ENCODE results near the gene CLCA2. TPM values are rescaled to one million over a fixed set of nuclear protein-coding genes. Genes with fewer than 3 reads are reported as not detected.

The CLCA2 gene
- polyA plus RNA-seq, 3 donors = not detected

GRCh38 chr1:86464819-86465218 is 40.8 kb downstream of the CLCA2 start:
- H3K4me3 ChIP-seq (replicated peaks in 1 of 3; ENCODE audit: low read depth in 2 of 3, low read length in 3 of 3) = no peak overlapping the region
- no peak overlapping the region for H2AFZ ChIP-seq (ENCODE audit: insufficient read depth, low read depth, low read length, poor library complexity, severe bottlenecking)
- no peak overlapping the region for H3K4me2 ChIP-seq (replicated peaks; ENCODE audit: extremely low read depth, low read length, poor library complexity, severe bottlenecking)
- no peaks in the 10 kb centered on the region for H3K9me3 Mint-ChIP-seq
- H3K36me3 Mint-ChIP-seq = no peaks in the 10 kb centered on the region
- no CpG with 5 or more reads among the region's 1 CpG for whole genome bisulfite sequencing (ENCODE audit: insufficient coverage)
- peaks cover 14% of the 10 kb centered on the region for H3K4me1 Mint-ChIP-seq
- H3K9me3 ChIP-seq (replicated peaks in 1 of 2; ENCODE audit: control insufficient read depth in 1 of 2, insufficient read depth in 1 of 2, low read length in 2 of 2) = no peaks in the 10 kb centered on the region
- intact Hi-C loops (cut with micrococcal nuclease) = no loop called here
- H4K20me1 ChIP-seq (ENCODE audit: insufficient read depth, low read length) = no peaks in the 10 kb centered on the region
- no peaks in the 10 kb centered on the region for H3K79me2 ChIP-seq (ENCODE audit: insufficient read depth, low read length)
- H3K27me3 Mint-ChIP-seq (ENCODE audit: low read depth in 3 of 3) = peaks cover 0 to 2% (median 2%) of the 10 kb centered on the region in 3 donors
- H3K27ac ChIP-seq (ENCODE audit: low read depth in 1 of 2, low read length in 2 of 2) = no peak overlapping the region
- H3K4me3 Mint-ChIP-seq = no peak overlapping the region
- H3K9ac ChIP-seq (ENCODE audit: insufficient read depth, low read length, poor library complexity, severe bottlenecking) = no peak overlapping the region
- TF ChIP-seq, protein P1, sequence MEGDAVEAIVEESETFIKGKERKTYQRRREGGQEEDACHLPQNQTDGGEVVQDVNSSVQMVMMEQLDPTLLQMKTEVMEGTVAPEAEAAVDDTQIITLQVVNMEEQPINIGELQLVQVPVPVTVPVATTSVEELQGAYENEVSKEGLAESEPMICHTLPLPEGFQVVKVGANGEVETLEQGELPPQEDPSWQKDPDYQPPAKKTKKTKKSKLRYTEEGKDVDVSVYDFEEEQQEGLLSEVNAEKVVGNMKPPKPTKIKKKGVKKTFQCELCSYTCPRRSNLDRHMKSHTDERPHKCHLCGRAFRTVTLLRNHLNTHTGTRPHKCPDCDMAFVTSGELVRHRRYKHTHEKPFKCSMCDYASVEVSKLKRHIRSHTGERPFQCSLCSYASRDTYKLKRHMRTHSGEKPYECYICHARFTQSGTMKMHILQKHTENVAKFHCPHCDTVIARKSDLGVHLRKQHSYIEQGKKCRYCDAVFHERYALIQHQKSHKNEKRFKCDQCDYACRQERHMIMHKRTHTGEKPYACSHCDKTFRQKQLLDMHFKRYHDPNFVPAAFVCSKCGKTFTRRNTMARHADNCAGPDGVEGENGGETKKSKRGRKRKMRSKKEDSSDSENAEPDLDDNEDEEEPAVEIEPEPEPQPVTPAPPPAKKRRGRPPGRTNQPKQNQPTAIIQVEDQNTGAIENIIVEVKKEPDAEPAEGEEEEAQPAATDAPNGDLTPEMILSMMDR (IDR thresholded peaks at IDR 0.05) = no peak
- no peak overlapping the region for H3K27ac Mint-ChIP-seq
- no peaks in the 10 kb centered on the region for H3K27me3 ChIP-seq (ENCODE audit: control insufficient read depth in 2 of 2, insufficient read depth in 2 of 2, low read length in 2 of 2)
- no peaks in the 10 kb centered on the region for H3K36me3 ChIP-seq (replicated peaks in 1 of 2; ENCODE audit: control insufficient read depth in 1 of 2, insufficient read depth in 2 of 2, low read length in 2 of 2)
- peaks cover 9 to 14% of the 10 kb centered on the region in 2 donors for H3K4me1 ChIP-seq (ENCODE audit: control insufficient read depth in 1 of 2, insufficient read depth in 2 of 2, low read length in 2 of 2)
- DNase-seq = no peak

DNA sequence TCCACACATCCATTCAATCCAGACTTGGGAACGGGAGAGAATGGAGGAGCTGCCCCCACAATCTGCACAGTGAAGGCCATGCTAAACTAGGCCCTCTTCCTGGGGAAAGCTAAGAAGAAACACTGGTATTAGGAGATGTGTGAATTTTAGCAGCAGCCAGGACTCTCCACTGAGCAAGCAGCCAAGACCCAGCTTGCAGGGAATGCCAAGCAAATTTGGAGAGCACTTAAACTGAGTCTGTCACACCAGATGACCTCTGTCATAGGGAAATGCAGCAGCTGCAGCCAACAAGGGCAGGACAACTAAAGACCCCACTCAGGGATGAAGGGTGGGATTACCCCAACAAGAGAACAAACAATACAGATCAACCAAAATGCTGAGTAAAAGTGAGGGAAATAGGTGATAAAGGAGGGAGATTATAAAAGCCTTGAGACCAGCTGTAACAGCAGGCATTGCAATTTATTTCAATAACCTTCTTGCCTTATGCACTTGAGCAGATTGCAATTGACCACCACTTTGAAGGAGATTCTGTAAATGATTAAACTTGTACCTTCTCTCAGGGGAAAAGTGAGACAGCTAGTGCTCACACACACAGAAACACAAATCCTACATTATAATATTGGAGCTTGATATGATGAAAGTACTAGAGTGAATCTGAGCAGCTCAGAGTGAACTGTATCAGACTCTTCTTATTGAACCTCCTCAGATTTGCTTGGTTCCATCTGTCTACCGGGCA is 42.3 kb downstream of the CLCA2 start:
- DNase-seq = no peak
- Histone ChIP-seq H3K9ac (ENCODE audit: insufficient read depth, low read length, poor library complexity, severe bottlenecking) (no peak overlapping the region), H4K20me1 (ENCODE audit: insufficient read depth, low read length) (no peaks in the 10 kb centered on the region), H3K79me2 (ENCODE audit: insufficient read depth, low read length) (no peaks in the 10 kb centered on the region), H3K36me3 (replicated peaks in 1 of 2; ENCODE audit: control insufficient read depth in 1 of 2, insufficient read depth in 2 of 2, low read length in 2 of 2) (no peaks in the 10 kb centered on the region), H3K4me2 (replicated peaks; ENCODE audit: extremely low read depth, low read length, poor library complexity, severe bottlenecking) (no peak overlapping the region), H3K4me1 (ENCODE audit: control insufficient read depth in 1 of 2, insufficient read depth in 2 of 2, low read length in 2 of 2) (peaks cover 2 to 4% of the 10 kb centered on the region in 2 donors), H3K9me3 (replicated peaks in 1 of 2; ENCODE audit: control insufficient read depth in 1 of 2, insufficient read depth in 1 of 2, low read length in 2 of 2) (no peaks in the 10 kb centered on the region), H3K27ac (ENCODE audit: low read depth in 1 of 2, low read length in 2 of 2) (no peak overlapping the region), H3K4me3 (replicated peaks in 1 of 3; ENCODE audit: low read depth in 2 of 3, low read length in 3 of 3) (no peak overlapping the region), H3K27me3 (ENCODE audit: control insufficient read depth in 2 of 2, insufficient read depth in 2 of 2, low read length in 2 of 2) (no peaks in the 10 kb centered on the region), H2AFZ (ENCODE audit: insufficient read depth, low read depth, low read length, poor library complexity, severe bottlenecking) (no peak overlapping the region)
- H3K4me1 Mint-ChIP-seq = peaks cover 3% of the 10 kb centered on the region
- H3K27me3 Mint-ChIP-seq (ENCODE audit: low read depth in 3 of 3) = peaks cover 0 to 4% (median under 1%) of the 10 kb centered on the region in 3 donors
- 83% methylated on average over 1 of the region's 2 CpGs for WGBS (ENCODE audit: insufficient coverage)
- H3K27ac Mint-ChIP-seq = no peak overlapping the region
- intact Hi-C loops (cut with micrococcal nuclease) = no loop called here
- H3K36me3 Mint-ChIP-seq = no peaks in the 10 kb centered on the region
- H3K9me3 Mint-ChIP-seq = no peaks in the 10 kb centered on the region
- TF ChIP-seq, protein P1 (IDR thresholded peaks at IDR 0.05) = no peak
- no peak overlapping the region for H3K4me3 Mint-ChIP-seq

Measured in CD14-positive monocyte (primary cell).